HepG2 (cell line): ENCODE data around the gene TMEM9. TPM values are rescaled to one million over a fixed set of nuclear protein-coding genes. Genes with fewer than 3 reads are reported as not detected.

Experiments used
- AKNA ChIP-seq: sonication (generic); formaldehyde crosslinking; IDR thresholded peaks from 2 replicates; pipeline ENCODE4 v1.4.0; 2020; ENCODE audit warnings: missing genetic modification reagents, borderline replicate concordance
- BHLHE40 ChIP-seq: IDR thresholded peaks from 2 replicates; pipeline ENCODE4 v1.6.1; 2011; ENCODE audit warnings: low read length, improper control_type of control experiment
- FOSL1 ChIP-seq: sonication (generic); formaldehyde crosslinking; IDR thresholded peaks from 2 replicates; pipeline ENCODE4 v1.9.0; 2021; ENCODE audit warnings: missing genetic modification reagents, borderline replicate concordance
- GFI1 ChIP-seq: sonication (generic); formaldehyde crosslinking; IDR thresholded peaks from 2 replicates; pipeline ENCODE4 v1.5.0; 2020; ENCODE audit warnings: missing genetic modification reagents, mild to moderate bottlenecking, borderline replicate concordance
- HES4 ChIP-seq: sonication (generic); formaldehyde crosslinking; IDR thresholded peaks from 2 replicates; pipeline ENCODE4 v1.9.0; 2021; ENCODE audit warnings: mild to moderate bottlenecking, missing genetic modification reagents, borderline replicate concordance
- KDM1A ChIP-seq: IDR thresholded peaks from 2 replicates; pipeline ENCODE4 v1.6.1; 2016; ENCODE audit warnings: missing compliant biosample characterization
- KDM3A ChIP-seq: IDR thresholded peaks from 2 replicates; pipeline ENCODE4 v1.6.1; 2018; ENCODE audit warnings: low read depth, missing compliant biosample characterization
- KDM5B ChIP-seq: sonication (generic); formaldehyde crosslinking; IDR thresholded peaks from 2 replicates; pipeline ENCODE4 v1.4.0; 2020; ENCODE audit warnings: missing genetic modification reagents, mild to moderate bottlenecking, borderline replicate concordance
- KLF15 ChIP-seq: sonication (generic); formaldehyde crosslinking; IDR thresholded peaks from 2 replicates; pipeline ENCODE4 v1.8.1; 2023; ENCODE audit warnings: borderline replicate concordance, mild to moderate bottlenecking, inconsistent platforms, missing genetic modification reagents, mixed read lengths
- LRRFIP1 ChIP-seq: sonication (generic); formaldehyde crosslinking; conservative IDR thresholded peaks from 2 replicates; pipeline ENCODE4 v1.4.0; 2020; ENCODE audit warnings: missing genetic modification reagents
- NFRKB ChIP-seq: fragments of 450-650 bp; IDR thresholded peaks from 2 replicates; pipeline ENCODE4 v1.6.1; 2017
- PCBP1 ChIP-seq: fragments of 200-400 bp; formaldehyde crosslinking; IDR thresholded peaks from 2 replicates; pipeline ENCODE4 v1.6.1; 2017; ENCODE audit warnings: mild to moderate bottlenecking, low read depth, low read length, borderline replicate concordance
- SMARCC2 ChIP-seq: fragments of 450-650 bp; IDR thresholded peaks from 2 replicates; pipeline ENCODE4 v1.6.1; 2017; ENCODE audit warnings: antibody characterized with exemption, mild to moderate bottlenecking
- THAP8 ChIP-seq: sonication (generic); formaldehyde crosslinking; IDR thresholded peaks from 2 replicates; pipeline ENCODE4 v1.5.1; 2020; ENCODE audit warnings: missing genetic modification reagents, mild to moderate bottlenecking, borderline replicate concordance
- U2AF1 ChIP-seq: fragments of 200-400 bp; formaldehyde crosslinking; optimal IDR thresholded peaks from 2 replicates; pipeline ENCODE3; 2017; ENCODE audit warnings: mild to moderate bottlenecking, low read depth, low read length
- XBP1 ChIP-seq: sonication (generic); formaldehyde crosslinking; IDR thresholded peaks from 2 replicates; pipeline ENCODE4 v1.5.0; 2020; ENCODE audit warnings: missing genetic modification reagents
- ZBTB2 ChIP-seq: sonication (generic); formaldehyde crosslinking; IDR thresholded peaks from 2 replicates; pipeline ENCODE4 v1.8.0; 2022; ENCODE audit warnings: low read depth, missing genetic modification reagents
- ZBTB33 ChIP-seq: sonication (generic); formaldehyde crosslinking; IDR thresholded peaks from 2 replicates; pipeline ENCODE4 v1.4.0; 2020; ENCODE audit warnings: missing genetic modification reagents
- ZNF598 ChIP-seq: sonication (generic); formaldehyde crosslinking; IDR thresholded peaks from 2 replicates; pipeline ENCODE4 v1.5.1; 2020; ENCODE audit warnings: mild to moderate bottlenecking, missing genetic modification reagents, borderline replicate concordance
- polyA plus RNA-seq, 8 experiments: library from polyadenylated mRNA; depleted of rRNA in 3 of 8; stranded (reverse) in 7 of 8; unstranded in 1 of 8; fragments of >200 nt; fragmentation: Illumina TruSeq in 4 of 8; extraction: Trizol in 4 of 8; gene quantifications; 2 replicates each; pipeline versions ENCODE4 v1.2.1 to v1.2.3, GENCODE V29; 2011 to 2016; ENCODE audit warnings: low read depth in 4 of 8, missing spikeins in 1 of 8, mixed read lengths in 1 of 8; ENCODE audit not compliant: insufficient read depth in 1 of 8
- total RNA-seq, 5 experiments: library from RNA; depleted of rRNA; stranded (reverse); fragments of >200 nt; fragmentation: Illumina TruSeq; extraction: Trizol; gene quantifications; 2 replicates each; pipeline ENCODE4 v1.2.3, GENCODE V29; 2016; ENCODE audit warnings: low read depth in 1 of 5

The TMEM9 gene
- total and polyA plus RNA-seq, 2 of the 13 experiments (the other 11 are each of a cell fraction or from before 2014, with no cell fraction given), result 60.9 to 102 TPM

GRCh38 chr1:201170533-201171062 is 16.3 kb upstream of the TMEM9 start (continued):
- TF ChIP-seq NFRKB, result no peak
- TF ChIP-seq KDM1A (CRISPR knock-in tag), result no peak
- peak; percentile 93 for TF ChIP-seq GFI1 (CRISPR knock-in tag)
- no peak for TF ChIP-seq SMARCC2
- no peak for TF ChIP-seq HES4
- no peak for TF ChIP-seq ZBTB2 (CRISPR knock-in tag)
- no peak for TF ChIP-seq ZBTB33
- TF ChIP-seq KDM5B (CRISPR knock-in tag), result no peak; the same call in 1 of the 2 replicates
- TF ChIP-seq KDM3A (CRISPR knock-in tag), result peak; percentile 64; the same call in 1 of the 2 replicates
- TF ChIP-seq BHLHE40, result peak; percentile 27; the same call in 1 of the 2 replicates
- TF ChIP-seq U2AF1, result no peak
- no peak for TF ChIP-seq PCBP1
- TF ChIP-seq ZNF598, result no peak
- no peak for TF ChIP-seq KLF15
- TF ChIP-seq FOSL1 (CRISPR knock-in tag), result no peak
- no peak for TF ChIP-seq THAP8
- TF ChIP-seq LRRFIP1 (CRISPR knock-in tag), result no peak
- TF ChIP-seq XBP1 (CRISPR knock-in tag), result no peak
- TF ChIP-seq AKNA, result no peak
